DOHH2 (cell line): Measurements from ENCODE around the gene PHACTR1.

Experiments used
- EZH2phosphoT487 ChIP-seq: fragments of 200-600 bp; sonication (generic); IDR thresholded peaks from 2 replicates; pipeline ENCODE4 v1.6.1; 2017; ENCODE audit warnings: borderline replicate concordance, mild to moderate bottlenecking, antibody characterized with exemption, low read length, moderate library complexity, mixed read lengths
- TF ChIP-seq, protein P1 (sequence below): fragments of 200-600 bp; sonication (generic); IDR thresholded peaks from one replicate; pipeline ENCODE4 v1.5.1; 2014; ENCODE audit warnings: antibody characterized with exemption, mild to moderate bottlenecking, low read depth, low read length; ENCODE audit not compliant: poor library complexity, severe bottlenecking

DNA sequence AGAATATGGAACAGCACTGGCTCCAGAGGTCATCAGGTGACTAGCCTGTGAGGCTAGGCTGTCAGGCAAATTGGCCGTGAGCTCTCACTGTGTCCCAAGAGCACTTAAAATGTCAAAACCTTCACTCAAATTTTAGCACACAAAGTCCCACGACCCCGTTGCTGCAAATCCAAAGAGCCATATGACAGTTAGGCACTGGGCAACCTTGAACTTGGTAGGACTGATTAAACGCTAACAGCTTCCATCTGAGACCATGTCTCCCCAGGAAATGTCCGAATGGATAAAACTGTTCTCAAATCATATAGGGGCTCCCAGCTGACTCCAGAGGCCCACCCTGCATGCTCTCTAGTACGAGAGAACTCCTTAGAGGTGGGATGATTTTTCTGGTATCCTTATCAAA lies 196.6 kb downstream of the PHACTR1 start:
- TF ChIP-seq, protein P1, sequence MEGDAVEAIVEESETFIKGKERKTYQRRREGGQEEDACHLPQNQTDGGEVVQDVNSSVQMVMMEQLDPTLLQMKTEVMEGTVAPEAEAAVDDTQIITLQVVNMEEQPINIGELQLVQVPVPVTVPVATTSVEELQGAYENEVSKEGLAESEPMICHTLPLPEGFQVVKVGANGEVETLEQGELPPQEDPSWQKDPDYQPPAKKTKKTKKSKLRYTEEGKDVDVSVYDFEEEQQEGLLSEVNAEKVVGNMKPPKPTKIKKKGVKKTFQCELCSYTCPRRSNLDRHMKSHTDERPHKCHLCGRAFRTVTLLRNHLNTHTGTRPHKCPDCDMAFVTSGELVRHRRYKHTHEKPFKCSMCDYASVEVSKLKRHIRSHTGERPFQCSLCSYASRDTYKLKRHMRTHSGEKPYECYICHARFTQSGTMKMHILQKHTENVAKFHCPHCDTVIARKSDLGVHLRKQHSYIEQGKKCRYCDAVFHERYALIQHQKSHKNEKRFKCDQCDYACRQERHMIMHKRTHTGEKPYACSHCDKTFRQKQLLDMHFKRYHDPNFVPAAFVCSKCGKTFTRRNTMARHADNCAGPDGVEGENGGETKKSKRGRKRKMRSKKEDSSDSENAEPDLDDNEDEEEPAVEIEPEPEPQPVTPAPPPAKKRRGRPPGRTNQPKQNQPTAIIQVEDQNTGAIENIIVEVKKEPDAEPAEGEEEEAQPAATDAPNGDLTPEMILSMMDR, result no peak
- TF ChIP-seq EZH2phosphoT487, result no peak
